Left lobe of liver (tissue), 2 donors: ENCODE results near the gene JDP2. TPM values are rescaled to one million over a fixed set of nuclear protein-coding genes. Genes with fewer than 3 reads are reported as not detected.
"Not testable (repeated sequence)": the region's sequence is repeated elsewhere in the genome, so short reads cannot be mapped to it uniquely, and the experiment has no call there.

ENCODE experiments used
- ATAC-seq: fragments of 200-7000 bp; cut with Tn5 transposase; one replicate; pipeline ENCODE4 v1.9.1; 2020; ENCODE audit warnings: mild to moderate bottlenecking, moderate library complexity
- DNase-seq: peaks from one replicate; pipeline ENCODE4 v3.0.0-alpha.2; 2020; ENCODE audit warnings: low spot score
- total RNA-seq: library from RNA; stranded (reverse); gene quantifications from one replicate; pipeline ENCODE4 v1.2.1, GENCODE V29; 2021
- donor health status: DM: no; HTN: no; CAD: no; lungs with moderate emphysema.
- donor health status: DM: no; HTN: yes; CAD: no.

JDP2 gene, protein sequence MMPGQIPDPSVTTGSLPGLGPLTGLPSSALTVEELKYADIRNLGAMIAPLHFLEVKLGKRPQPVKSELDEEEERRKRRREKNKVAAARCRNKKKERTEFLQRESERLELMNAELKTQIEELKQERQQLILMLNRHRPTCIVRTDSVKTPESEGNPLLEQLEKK
- 12.8 TPM for total RNA-seq

GRCh38 chr14:75427482-75428229 lies at the start of gene JDP2:
Gene JDP2, plus strand, starts transcription at chr14:75428022. Its CDS starts 9,899 bp downstream, at chr14:75437921.
- ATAC-seq: peak; percentile 83
- peak; percentile 92 for DNase-seq

DNA sequence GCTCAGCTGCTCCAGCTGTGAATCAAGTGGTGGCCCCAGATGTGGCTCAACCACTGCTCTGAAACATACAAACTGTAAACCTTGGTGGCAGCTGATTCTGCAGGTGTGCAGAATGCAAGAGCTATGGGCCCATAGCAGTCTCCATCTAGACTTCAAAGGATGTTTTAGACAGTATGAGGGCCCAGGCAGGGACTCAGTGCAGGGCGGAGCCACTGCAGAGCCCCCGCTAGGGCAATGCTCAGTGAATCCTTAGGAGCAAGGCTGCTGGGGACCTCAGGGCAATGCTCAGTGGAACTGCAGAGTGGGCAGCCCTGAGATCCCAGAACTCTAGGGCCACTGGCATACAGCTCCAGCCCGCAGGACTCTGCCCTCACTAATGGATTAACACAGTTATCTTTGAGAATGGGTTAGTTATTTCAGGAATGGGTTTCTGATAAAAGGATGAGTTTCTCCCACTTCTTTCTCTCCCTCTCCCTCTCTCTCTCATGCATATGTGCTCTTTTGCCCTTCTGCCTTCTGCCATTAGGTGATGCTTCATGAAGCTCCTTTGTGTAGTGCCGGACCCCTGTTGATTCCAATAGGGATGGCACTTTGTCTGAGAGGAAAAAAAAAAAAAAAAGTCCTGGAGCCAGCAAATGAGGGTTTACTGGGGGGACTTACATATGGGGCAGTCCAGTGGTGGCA lies 48.4 kb upstream of the JDP2 start:
- DNase-seq (peak; percentile 39), ATAC-seq (no peak)

- no peak for ATAC-seq
- no peak for DNase-seq
These were observed 47.9 kb upstream of the JDP2 start for GRCh38 chr14:75379930-75380270.

DNA sequence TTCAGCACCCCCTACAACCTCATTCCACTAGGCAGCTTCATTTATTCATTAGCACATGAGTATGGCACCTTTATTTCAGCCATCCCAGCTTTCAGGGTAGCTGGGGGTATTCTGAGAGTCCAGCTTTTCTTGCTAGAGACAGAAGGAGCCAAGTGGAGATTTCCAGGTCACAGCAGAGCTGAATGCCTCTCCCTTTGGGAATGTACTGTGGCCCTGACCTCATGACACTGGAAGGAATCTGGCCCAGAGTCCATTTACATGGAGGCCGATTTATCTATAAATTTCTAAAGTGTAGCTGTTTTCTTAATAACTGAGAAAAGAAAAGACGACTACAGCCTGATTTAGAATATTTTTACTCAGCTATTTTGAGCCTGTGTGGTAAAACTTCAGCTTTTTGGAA lies 47.2 kb upstream of the JDP2 start:
- peak; percentile 23 for DNase-seq

DNA sequence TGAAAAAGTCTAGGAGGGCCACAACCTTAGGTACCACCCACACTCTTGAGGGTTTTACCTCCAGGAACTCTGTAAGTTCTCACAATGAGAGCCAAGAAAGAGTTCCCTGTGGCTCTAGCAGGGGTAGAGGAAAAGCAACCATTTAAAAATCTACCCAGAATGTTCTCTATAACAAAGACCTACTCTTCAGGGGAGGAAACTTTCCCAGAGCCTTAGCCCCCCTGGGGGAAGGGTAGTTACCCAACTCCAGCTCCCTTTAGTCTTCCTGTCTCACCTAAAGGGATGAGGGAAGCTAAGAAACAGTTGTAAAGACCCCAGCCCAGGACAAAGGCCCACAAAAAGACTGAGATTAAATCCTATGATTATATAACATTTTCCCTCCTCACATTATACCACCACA lies 46.2 kb upstream of the JDP2 start:
- ATAC-seq (no peak), DNase-seq (no peak)

More for the DNA sequence above, 47.2 kb upstream of the JDP2 start:
- peak; percentile 24 for ATAC-seq

DNA sequence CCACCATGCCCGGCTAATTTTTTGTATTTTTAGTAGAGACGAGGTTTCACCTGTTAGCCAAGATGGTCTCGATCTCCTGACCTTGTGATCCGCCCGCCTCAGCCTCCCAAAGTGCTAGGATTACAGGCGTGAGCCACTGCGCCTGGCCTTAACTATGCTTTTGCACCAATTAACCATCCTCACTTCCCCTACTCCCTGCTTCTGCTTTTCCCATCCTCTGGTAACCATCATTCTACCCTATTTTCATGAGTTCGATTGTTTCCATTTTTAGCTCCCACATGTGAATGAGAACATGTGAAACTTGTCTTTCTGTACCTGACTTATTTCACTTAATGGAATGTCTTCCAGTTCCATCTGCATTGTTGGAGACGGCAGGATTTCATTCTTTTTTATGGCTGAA lies 44.6 kb upstream of the JDP2 start:
- not testable (repeated sequence) for ATAC-seq
- peak; percentile 24 for DNase-seq

DNA sequence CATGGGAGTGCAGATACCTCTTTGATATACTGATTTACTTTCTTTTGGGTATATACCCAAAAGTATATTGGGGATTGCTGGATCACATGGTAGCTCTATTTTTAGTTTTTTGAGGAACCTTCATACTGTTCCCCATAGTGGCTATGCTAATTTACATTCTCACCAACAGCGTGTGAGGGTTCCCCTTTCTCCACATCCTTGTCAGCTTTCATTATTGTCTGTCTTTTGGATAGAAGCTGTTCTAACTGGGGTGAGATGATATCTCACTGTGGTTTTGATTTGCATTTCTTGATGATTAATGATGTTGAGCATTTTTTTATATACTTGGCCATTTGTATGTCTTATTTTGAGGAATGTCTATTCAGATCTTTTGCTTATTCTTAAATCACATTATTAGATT lies 44.1 kb upstream of the JDP2 start:
- DNase-seq (no peak), ATAC-seq (no peak)

- no peak for DNase-seq
- ATAC-seq: no peak
These were observed 38.1 kb upstream of the JDP2 start for GRCh38 chr14:75389679-75390078.

DNA sequence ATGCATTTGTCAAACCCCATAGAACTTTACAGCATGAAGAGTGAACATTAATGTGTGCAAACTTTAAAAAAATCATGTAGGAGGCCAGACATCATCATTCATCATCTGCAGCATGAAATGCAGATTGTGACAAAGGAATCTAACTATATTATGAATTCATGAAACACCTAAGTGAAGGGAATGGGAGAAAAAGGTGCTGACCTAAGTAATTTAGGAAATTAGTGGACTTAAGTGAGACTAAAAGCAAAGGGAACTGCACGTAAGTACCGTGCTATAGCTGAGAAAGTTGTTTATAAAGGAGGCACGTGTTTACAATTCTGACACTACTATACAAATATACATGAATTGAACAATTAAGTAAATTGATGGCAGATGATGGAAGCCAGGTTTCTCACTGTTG lies 37.6 kb upstream of the JDP2 start:
- DNase-seq (no peak), ATAC-seq (no peak)

DNA sequence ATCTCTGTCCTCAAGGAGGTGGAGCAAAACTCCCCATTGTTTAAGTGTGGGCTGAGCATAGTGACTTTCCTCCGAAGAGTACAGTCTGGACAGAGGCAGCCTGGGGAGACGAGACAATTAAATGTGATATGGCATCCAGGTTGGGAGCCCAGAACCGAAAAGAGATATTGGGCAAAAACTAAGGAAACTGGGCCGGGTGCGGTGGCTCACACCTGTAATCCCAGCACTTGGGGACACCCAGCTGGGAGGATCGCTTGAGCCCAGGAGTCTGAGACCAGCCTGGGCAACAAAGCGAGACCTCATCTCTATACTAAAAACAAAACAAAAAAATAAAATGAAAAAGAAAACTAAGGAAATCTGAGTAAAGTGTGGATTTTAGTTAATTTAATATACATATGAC lies 35.9 kb upstream of the JDP2 start:
- DNase-seq (peak; percentile 24), ATAC-seq (no peak)

- peak; percentile 37 for DNase-seq
- ATAC-seq: no peak
These were observed 34.9 kb upstream of the JDP2 start for GRCh38 chr14:75392686-75393641.

- peak; percentile 18 for DNase-seq
- no peak for ATAC-seq
These were observed 34.0 kb upstream of the JDP2 start for GRCh38 chr14:75393794-75394193.

DNA sequence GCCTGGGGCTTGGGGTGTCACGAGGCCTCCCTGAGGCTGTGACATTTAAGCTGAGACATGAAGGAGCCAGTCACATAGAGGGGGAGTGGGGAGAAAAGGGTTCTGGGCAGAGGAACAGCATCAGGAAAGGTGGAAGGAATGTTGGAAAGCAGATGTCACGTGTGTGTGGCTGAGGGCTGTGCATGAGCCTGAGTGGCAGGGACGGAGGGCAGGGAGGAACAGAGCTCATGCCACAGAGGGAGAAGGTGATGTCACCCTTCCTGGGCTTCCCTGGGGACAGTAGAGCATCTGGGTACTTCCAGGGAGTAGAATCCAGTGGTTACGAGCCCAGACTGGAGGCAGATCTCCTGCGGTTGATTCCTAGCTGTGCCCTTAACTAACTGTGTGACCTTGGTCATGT lies 32.0 kb upstream of the JDP2 start:
- no peak for ATAC-seq

DNA sequence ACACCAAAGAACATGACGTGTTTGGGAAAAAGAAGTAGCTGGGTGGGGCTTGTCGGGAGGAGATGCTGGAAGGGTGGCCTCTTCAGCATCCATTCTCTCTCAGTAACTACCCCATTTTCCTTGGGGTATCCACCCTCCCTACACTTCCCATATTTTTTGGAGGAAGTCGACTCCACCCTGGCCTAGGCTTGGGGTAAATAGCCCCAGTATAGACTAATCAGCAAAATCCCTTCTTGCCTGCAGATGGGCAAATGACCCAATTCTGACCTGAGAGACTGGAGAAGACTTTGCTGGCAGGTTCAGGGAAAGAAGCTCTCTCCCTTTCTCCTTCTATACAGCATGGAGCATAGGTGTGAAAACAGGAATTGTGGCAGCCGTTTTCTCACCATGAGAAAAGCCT lies 28.5 kb upstream of the JDP2 start:
- ATAC-seq (peak; percentile 8), DNase-seq (peak; percentile 33)

More for the DNA sequence above, 32.0 kb upstream of the JDP2 start:
- no peak for DNase-seq

- peak; percentile 93 for ATAC-seq
- peak; percentile 92 for DNase-seq
These were observed 27.7 kb upstream of the JDP2 start for GRCh38 chr14:75399843-75400775.

DNA sequence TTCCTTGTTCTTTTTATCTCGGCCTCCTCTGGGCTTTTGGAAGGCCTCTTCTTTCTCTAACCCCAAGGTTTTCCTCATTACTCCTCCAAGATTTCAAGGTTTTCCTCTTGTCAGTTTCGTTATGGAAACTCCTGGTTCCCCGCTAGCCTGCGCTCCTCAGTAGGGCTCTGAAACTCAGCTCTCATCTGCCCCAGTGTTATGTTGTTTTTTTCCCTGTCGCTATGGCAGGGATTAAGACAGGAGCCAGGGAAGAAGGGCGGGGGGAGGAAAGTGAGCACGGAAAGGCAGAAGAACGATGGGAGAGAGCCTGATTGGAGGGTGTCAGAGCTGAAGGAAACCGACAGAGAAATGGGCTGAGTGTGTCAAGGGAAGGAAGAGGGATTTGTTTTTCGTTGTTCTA lies 26.5 kb upstream of the JDP2 start:
- DNase-seq (peak; percentile 39), ATAC-seq (no peak)

DNA sequence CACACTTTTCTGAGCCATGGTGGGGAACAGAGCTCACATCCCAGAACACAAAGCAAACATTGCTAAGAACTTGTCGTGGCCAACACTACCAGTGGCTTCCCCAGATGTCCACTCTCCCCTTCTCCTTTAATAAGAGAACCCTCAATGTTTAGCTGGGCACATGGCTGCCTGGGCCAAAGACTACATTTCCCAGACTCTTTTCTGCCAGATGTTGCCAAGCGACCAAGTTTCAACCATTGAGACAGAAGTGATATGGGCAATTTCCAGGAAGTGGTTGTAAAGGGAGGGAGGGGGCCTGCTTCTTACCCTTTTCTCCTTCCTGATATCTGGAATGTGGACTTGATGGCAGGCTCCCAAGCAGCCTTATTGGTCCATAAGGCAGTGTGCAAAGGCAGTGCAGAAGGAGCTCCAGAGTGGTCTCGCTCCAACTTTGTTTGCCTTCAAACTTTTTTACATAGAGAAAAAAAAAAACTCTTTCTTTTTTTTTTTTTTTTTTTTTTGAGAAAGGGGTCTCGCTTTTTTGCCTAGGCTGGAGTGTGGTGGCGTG lies 24.9 kb upstream of the JDP2 start:
- ATAC-seq (no peak), DNase-seq (peak; percentile 18)

GRCh38 chr14:75404847-75405246 lies 23.0 kb upstream of the JDP2 start:
- ATAC-seq: no peak
- DNase-seq: no peak

DNA sequence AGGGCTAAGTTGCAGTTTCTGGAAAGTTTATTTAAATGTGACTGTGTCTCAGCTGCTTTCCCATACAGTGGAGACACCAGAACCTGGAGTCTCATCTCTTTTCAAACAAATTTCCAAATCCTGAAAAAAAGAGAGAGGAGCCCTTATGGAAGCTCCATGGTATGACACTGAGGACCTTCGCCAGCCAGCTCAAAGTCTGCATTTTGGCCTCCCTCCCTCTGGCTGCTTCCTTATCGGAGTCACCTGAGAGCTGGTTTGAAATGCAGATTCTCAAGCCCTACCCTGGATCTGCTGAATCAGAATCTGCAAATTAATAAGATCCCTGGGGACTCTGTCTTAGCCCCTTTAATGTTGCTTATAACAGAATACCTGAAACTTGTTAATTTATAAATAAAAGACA lies 21.7 kb upstream of the JDP2 start:
- ATAC-seq: peak; percentile 52

DNA sequence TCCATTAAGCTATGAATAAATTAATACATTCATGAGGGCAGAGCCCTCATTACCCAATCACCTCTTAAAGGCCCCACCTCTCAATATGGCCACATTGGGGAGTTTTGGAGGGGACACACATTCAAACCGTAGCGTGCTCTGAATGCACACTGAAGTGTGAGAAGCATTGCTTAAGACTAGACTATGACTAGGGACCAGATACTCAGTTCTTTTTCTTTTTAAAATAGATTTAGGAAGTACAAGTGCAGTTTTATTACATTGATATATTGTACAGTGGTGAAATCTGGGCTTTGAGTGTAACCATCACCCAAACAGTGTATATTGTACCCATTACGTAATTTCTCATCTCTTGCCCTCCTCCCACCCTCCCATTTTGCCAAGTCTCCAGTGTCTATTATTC lies 21.0 kb upstream of the JDP2 start:
- ATAC-seq (no peak), DNase-seq (no peak)

More for the DNA sequence above, 21.7 kb upstream of the JDP2 start:
- DNase-seq: peak; percentile 24
